ENCODE data around the gene DUSP7.

- TF ChIP-seq FOXM1 (IDR thresholded peaks at IDR 0.05; ENCODE audit: low read depth) (no peak), FOXM1 (CRISPR knock-in tag; IDR thresholded peaks at IDR 0.05; ENCODE audit: low read depth) (no peak), POLR2A (conservative IDR thresholded peaks at IDR 0.05) (no peak), TEAD4 (IDR thresholded peaks at IDR 0.05; ENCODE audit: low read length) (no peak), TEAD4 (CRISPR knock-in tag; IDR thresholded peaks at IDR 0.05; ENCODE audit: borderline replicate concordance) (no peak), NCOA1 (IDR thresholded peaks at IDR 0.05; ENCODE audit: low read depth) (no peak), JUND (IDR thresholded peaks at IDR 0.05; ENCODE audit: borderline replicate concordance, low read depth, low read length) (no peak), JUND (tag; IDR thresholded peaks at IDR 0.05; ENCODE audit: borderline replicate concordance, low read depth, low read length) (no peak), ZBTB8A (IDR thresholded peaks at IDR 0.05; ENCODE audit: partially characterized antibody) (no peak), EP300 (IDR thresholded peaks at IDR 0.05; ENCODE audit: low read length) (no peak), HEY1 (CRISPR knock-in tag; IDR thresholded peaks at IDR 0.05; ENCODE audit: borderline replicate concordance) (no peak), ADNP (tag; IDR thresholded peaks at IDR 0.05) (no peak), SP1 (CRISPR knock-in tag; IDR thresholded peaks at IDR 0.05) (no peak), MAX (CRISPR knock-in tag; IDR thresholded peaks at IDR 0.05) (no peak)
Measured at GRCh38 chr3:52046186-52046901, 10.0 kb downstream of the DUSP7 start.
